HG03469 (cell line): ENCODE results near the gene SFN.
"Not testable (repeated sequence)": the region's sequence is repeated elsewhere in the genome, so short reads cannot be mapped to it uniquely, and the experiment has no call there.

Experiments
- ATAC-seq: cut with Tn5 transposase; IDR thresholded peaks from one replicate; pipeline ENCODE4 v1.9.1; 2021; ENCODE audit warnings: mild to moderate bottlenecking, moderate library complexity, moderate number of reproducible peaks; ENCODE audit not compliant: unreplicated experiment

Gene SFN

DNA sequence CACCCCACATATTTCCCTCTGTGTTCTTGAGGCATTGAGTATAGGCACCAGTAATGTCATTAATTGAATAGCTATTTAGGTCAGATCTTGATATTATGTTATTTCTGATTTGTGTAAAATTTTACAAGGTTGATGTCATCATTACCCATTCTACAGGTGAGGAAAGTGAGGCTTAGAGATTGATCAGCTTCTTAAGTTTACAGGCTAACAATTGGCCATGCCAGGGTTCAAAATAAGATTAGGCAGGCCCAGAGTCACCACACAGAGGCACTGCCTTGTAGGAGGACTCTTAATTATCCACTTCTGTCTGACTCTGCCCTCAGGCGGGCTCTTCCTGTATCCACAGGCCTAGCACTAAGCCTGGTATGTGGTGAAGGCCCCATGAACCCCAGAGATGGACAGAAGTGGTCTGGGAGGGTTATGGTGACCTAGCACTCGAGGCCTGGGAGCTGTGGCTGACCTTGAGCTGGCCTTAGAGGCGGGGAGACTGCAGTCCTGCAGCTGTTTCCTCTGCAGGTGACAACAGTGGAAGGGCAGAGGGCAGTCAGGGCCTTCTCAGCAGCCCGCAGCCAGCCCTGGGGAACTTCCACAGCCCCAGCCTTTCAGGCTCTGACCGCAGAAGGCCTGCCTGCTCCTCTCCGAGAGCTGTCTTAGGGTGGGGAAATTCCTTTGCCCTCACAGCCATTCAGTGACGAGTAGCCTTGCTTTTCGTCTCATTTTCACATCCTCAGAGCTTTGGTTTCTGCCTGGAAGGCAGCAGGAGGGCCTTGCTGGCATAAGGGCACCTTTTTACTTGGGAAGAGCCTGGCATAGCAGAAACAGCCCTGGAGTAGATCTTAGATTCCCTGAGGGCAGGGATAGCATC is 24.2 kb upstream of the SFN start:
- ATAC-seq = peak; percentile 71

DNA sequence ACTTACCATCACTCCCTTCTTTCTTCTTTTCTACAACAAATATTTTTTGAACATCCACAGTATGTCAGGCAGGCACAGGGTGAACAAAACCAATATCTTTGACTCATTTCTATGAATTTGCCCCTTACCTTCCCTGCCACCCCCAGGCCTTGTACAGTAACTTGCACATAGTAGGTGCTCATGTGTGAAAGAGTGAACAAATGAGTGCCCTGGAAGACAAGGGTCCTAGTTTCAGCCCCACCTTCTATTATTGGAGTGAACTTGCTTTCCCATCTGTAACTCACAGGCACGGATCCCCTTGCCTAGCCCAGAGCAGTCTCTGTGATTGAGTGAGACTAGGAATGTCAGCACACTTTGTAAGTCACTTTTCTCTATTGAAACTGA is 23.6 kb upstream of the SFN start:
- ATAC-seq = no peak

DNA sequence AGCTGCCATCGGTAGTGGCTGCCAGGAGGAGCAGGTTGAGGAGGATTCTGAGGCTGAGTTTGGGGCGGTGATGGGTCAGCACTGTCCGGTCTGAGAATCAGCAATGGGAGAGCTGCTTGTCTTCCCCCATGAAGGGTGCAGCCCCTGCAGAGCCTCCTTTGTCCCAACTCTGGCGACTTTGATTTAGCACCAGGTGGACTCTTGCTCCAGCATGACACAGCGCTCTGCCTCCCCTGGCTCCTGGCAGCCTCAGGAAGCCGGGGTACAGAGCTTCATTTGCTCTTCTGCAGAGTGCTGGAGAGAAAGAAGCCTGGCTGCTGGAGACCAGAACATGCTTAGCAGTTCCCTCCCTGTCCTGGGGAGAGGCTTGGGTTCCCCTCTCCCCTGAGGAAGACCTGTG is 23.2 kb upstream of the SFN start:
- no peak for ATAC-seq

DNA sequence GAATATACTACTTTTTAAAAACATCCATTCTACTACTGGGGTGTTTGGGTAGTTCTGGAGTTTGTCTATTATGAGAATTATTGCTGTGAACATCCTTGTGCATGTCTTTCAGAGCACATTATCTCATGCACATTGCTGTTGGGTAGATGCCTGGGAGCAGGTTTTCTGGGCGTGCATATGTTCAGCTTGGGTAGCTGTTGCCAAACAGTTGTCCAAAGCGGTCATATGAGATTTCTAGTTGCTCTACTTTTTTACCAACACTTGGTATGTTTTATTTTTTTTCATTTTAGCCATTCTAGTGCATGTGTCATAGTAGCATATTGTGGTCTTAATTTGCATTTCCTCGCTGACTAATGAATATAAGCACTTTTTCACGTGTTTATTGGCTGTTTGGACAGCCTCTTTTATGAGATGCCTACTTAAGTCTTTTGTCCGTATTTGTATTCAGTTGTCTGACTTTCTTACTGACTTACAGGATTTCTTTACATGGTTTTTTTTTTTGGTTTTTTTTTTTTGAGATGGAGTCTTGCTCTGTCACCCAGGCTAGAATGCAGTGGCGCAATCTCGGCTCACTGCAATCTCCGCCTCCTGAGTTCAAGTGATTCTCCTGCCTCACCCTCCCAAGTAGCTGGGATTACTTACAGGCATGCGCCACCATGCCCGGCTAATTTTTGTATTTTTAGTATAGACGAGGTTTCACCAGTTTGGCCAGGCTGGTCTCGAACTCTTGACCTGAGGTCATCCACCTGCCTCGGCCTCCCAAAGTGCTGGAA is 18.3 kb upstream of the SFN start:
- ATAC-seq = no peak

DNA sequence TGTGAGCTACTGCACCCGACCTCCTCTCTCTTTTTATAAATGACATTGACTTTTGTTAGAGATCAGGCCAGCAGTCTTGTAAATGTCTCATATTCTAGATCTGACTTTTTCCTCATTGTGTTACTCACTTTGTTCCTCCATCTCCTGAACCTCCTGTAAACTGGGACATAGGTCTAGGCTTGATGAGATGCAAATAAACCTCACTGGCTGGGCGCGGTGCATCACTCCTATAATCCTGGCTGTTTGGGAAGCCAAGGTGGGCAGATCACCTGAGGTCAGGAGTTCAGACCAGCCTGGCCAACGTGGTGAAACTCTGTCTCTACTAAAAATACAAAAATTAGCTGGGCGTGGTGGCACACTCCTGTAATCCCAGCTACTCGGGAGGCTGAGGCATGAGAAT is 15.1 kb upstream of the SFN start:
- not testable (repeated sequence) for ATAC-seq

DNA sequence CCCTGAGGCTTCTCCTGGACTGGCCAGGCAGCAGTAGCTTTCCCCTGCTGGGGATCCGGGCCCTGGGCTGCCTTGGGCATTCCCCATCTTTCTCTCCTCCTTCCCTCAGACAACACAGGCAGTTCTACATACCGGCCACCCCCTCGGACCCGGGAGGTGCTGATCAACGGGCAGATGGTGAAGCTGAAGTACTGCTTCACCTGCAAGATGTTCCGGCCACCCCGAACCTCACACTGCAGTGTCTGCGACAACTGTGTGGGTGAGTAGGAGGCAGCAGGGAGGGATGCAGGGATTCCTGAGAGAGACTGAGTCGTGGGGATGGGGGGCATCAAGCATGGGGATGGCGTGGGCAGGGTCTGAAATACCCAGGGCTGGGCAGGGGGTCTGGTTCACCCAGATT is 14.4 kb upstream of the SFN start:
- ATAC-seq = no peak

DNA sequence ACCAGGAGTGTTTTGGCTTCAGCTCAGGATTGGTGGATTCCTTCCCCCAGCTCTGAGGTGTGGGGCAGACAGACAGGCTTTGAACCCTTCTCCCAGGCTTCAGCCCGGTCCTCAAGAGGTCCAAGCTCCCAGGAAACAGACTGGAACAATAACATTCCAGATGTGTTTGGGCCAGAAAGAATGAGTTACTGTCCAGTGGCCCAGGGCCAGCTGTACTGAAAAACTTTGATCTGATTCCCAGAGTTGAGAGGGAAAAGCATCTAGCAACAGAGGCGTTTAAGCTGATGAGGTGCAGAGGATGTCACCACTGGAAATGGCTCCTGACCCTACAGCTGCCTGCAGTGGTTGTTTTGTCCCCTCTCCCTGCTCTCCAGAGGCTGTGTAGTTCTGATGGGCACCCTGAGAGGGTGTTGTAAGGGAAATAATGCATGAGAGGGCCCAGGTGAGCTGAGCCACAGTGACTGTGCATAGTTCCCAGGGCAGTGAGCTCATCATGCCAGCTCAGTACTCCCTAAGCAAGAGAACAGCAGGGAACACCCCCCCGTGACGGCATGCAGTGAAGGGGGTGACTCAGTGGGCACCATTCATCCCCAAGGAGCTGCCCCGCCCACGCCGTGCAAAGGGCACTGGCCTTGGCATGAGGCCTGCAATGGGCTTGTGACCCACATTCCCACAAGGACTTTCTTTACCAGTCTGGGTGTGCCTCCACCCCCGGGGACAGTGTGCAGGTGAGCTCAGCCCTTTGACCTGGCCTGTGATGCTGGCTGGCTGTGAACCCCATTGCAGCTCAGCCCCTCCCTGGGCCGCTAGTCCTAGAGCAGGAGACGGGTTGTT is 13.8 kb upstream of the SFN start:
- ATAC-seq = no peak

DNA sequence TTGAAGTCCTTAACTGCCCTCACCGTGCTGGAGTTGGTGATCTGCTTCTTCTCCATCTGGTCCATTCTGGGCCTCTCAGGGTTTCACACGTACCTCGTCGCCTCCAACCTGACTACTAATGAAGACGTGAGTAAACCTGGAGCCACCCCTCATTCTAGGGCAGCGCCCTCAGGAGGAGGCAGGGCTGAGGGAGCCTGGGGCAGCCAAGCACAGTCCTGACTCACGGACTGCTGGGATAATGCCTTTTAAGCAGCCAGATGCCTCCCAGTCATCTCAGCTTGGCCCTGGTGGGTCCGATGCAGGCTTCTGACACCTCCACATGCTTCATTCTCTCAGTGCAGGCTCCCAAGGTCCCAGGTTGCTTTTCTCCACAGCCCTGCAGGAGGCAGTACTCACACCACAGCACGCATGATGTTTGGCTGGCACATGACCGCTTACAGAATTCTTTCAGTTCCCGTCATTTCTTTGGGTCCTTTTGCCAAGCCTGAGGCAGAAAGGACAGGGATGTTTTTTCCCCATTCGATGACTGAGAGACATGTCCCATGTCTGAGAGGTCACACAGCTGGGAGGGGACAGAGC is 11.8 kb upstream of the SFN start:
- no peak for ATAC-seq

GRCh38 chr1:26852701-26853100 is 10.2 kb upstream of the SFN start:
- ATAC-seq = no peak

GRCh38 chr1:26853156-26853555 is 9.8 kb upstream of the SFN start:
- no peak for ATAC-seq

DNA sequence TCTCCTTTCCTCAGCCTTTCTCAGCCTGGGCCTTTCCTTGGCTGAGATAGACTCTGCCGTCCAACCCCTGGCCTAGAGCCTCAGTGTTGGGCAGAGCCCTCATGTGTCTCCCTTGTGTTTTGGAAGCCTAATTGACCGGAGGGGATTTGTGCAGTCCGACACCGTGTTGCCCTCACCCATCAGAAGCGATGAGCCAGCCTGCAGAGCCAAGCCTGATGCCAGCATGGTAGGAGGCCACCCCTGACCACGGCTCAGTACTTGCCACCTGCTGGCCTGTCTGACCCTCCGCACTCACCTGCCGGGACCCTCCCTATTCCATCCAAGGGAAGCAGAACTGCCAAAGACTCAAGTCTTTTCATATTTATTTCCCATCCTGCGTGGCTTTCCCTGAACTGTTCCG is 9.3 kb upstream of the SFN start:
- no peak for ATAC-seq

DNA sequence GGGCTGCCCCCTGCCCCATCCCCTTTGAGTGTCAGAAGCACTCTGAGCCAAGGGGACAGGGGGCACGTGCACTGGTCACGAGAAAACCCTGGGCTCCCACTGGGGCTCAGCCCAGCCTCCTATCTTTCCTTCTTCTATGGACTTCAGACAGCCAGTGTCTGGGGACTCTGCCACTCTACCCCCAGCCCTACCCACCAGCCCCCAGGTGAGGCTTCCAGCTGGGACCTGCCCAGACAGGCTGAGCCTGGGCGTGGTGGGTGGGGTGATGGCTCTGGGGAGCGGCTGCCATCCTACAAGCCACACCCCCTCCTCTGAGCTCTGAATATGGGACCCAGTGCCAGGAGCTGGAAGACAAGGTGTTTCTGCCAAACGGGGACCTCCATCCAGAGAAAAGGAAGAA is 8.0 kb upstream of the SFN start:
- ATAC-seq = no peak

- no peak for ATAC-seq
Measured at GRCh38 chr1:26855636-26856035, 7.3 kb upstream of the SFN start.

DNA sequence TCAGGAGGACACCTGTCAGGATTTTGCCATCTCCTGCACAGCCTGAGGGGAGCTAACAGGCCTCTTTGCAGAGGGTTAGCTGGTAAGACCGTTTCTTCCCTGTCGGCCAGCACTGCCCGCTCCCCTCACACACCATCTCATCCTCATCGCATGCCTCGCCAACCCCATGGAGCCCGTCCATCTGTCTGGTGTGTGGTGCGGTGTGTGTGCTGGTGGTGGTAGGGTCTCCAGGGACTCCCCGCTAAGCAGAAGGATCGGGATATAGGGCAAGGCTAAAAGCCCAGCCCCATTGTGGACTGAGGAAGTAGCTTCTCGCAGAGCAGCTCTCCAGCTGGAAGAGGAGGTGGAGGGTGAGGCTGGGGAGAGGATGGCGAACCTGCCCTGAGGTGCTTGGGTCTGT is 6.8 kb upstream of the SFN start:
- no peak for ATAC-seq

GRCh38 chr1:26856604-26857469 is 6.1 kb upstream of the SFN start:
- no peak for ATAC-seq

- no peak for ATAC-seq
Measured at GRCh38 chr1:26857473-26858060, 5.4 kb upstream of the SFN start.

GRCh38 chr1:26858160-26858559 is 4.8 kb upstream of the SFN start:
- no peak for ATAC-seq

GRCh38 chr1:26858891-26859640 is 3.9 kb upstream of the SFN start:
- no peak for ATAC-seq

- no peak for ATAC-seq
Measured at GRCh38 chr1:26861286-26861701, 1.7 kb upstream of the SFN start.
